Activated CD8-positive, alpha-beta T cell treated with anti-CD3 and anti-CD28 coated beads for 36 hours (primary cell): ENCODE measurements around the gene CDH23. TPM values are rescaled to one million over a fixed set of nuclear protein-coding genes. Genes with fewer than 3 reads are reported as not detected.

Source experiments
- ATAC-seq: fragments of 200-7000 bp; cut with Tn5 transposase; one replicate; pipeline ENCODE4 v1.10.0; 2021; ENCODE audit warnings: mild to moderate bottlenecking, moderate library complexity
- CTCF ChIA-PET: fragments of 350-600 bp; sonication (Branson Sonifier 250); formaldehyde crosslinking; loops from one replicate; lab custom pipeline; 2021; ENCODE audit warnings: antibody characterized with exemption; lab: Charles Lee
- POLR2A ChIA-PET: fragments of 350-600 bp; sonication (Branson Sonifier 250); formaldehyde crosslinking; loops from one replicate; lab custom pipeline; 2021; ENCODE audit warnings: antibody characterized with exemption; lab: Charles Lee
- DNase-seq: peaks from one replicate; pipeline ENCODE4 v3.0.0-alpha.2; 2020
- H3K27ac Mint-ChIP-seq: one replicate; pipeline ENCODE4 v1.8.0; 2021; ENCODE audit warnings: mild to moderate bottlenecking, mixed read lengths
- H3K27me3 Mint-ChIP-seq: one replicate; pipeline ENCODE4 v1.8.0; 2021; ENCODE audit warnings: mixed read lengths
- H3K36me3 Mint-ChIP-seq: one replicate; pipeline ENCODE4 v1.8.0; 2021; ENCODE audit warnings: low read depth, mixed read lengths
- H3K4me1 Mint-ChIP-seq: one replicate; pipeline ENCODE4 v1.8.0; 2021; ENCODE audit warnings: low read depth, mixed read lengths
- H3K4me3 Mint-ChIP-seq: one replicate; pipeline ENCODE4 v1.8.0; 2021; ENCODE audit warnings: mild to moderate bottlenecking, moderate library complexity, mixed read lengths
- H3K9me3 Mint-ChIP-seq: one replicate; pipeline ENCODE4 v1.8.0; 2021; ENCODE audit warnings: mixed read lengths
- intact Hi-C: fragments of 100-400 bp; cut with micrococcal nuclease; formaldehyde crosslinking; loops from one replicate; pipeline ENCODE4 v1.10.0; 2022
- total RNA-seq, 2 experiments: library from RNA; stranded (reverse); gene quantifications; one replicate each; pipeline ENCODE4 v1.2.3, GENCODE V29; 2021
- TF ChIP-seq, protein P1 (sequence below): fragments of 200-600 bp; IDR thresholded peaks from one replicate; pipeline ENCODE4 v1.8.0; 2022; ENCODE audit warnings: antibody characterized with exemption, mild to moderate bottlenecking

The CDH23 gene
- total RNA-seq, 2 experiments from 2014 or later, result 2.4 to 2.7 TPM

DNA sequence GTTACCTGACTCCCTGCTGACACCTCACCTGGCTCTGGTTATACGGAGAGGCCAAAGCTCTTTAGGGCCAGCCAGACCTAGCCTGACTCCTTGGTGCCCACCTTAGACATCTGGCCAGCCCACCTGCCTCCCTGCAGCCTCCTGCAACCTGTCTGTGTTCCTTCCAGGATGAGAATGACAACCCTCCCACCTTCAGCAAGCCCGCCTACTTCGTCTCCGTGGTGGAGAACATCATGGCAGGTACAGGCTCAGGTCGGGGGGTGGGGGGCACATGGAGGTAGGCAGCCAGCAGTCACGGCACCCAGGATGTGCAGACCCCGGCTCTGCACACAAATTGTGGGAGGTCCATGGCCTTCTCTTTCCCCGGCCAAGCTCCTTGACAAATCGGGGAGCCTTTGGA is 290.8 kb downstream of the CDH23 start:
- POLR2A ChIA-PET, result interaction anchor here (0.6 to 0.8 kb wide), 2 partner anchors 12 to 139 kb away, joined by 3 to 4 read pairs; no protein-coding TSS in a partner anchor
- TF ChIP-seq, protein P1, sequence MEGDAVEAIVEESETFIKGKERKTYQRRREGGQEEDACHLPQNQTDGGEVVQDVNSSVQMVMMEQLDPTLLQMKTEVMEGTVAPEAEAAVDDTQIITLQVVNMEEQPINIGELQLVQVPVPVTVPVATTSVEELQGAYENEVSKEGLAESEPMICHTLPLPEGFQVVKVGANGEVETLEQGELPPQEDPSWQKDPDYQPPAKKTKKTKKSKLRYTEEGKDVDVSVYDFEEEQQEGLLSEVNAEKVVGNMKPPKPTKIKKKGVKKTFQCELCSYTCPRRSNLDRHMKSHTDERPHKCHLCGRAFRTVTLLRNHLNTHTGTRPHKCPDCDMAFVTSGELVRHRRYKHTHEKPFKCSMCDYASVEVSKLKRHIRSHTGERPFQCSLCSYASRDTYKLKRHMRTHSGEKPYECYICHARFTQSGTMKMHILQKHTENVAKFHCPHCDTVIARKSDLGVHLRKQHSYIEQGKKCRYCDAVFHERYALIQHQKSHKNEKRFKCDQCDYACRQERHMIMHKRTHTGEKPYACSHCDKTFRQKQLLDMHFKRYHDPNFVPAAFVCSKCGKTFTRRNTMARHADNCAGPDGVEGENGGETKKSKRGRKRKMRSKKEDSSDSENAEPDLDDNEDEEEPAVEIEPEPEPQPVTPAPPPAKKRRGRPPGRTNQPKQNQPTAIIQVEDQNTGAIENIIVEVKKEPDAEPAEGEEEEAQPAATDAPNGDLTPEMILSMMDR, result no peak
- Mint-ChIP-seq H3K4me1 (peaks cover 7% of the 10 kb centered on the region), H3K27me3 (no peaks in the 10 kb centered on the region), H3K36me3 (no peaks in the 10 kb centered on the region), H3K9me3 (peaks cover 6% of the 10 kb centered on the region), H3K4me3 (no peak overlapping the region), H3K27ac (no peak overlapping the region)
- CTCF ChIA-PET, result interaction anchor here (1.1 to 1.7 kb wide), 2 partner anchors 9 to 23 kb away, joined by 4 to 5 read pairs; no protein-coding TSS in a partner anchor
- intact Hi-C loops, result no loop called here
- ATAC-seq (no peak), DNase-seq (no peak)

- Mint-ChIP-seq H3K36me3 (no peaks in the 10 kb centered on the region), H3K27me3 (no peaks in the 10 kb centered on the region), H3K27ac (peak overlapping the region; percentile 26), H3K4me1 (peaks cover 7% of the 10 kb centered on the region), H3K9me3 (peaks cover 6% of the 10 kb centered on the region), H3K4me3 (no peak overlapping the region)
- POLR2A ChIA-PET, result no interaction called here
- ATAC-seq (no peak), DNase-seq (no peak)
- intact Hi-C loops, result no loop called here
- TF ChIP-seq, protein P1, result no peak
- CTCF ChIA-PET, result no interaction called here
These were observed 291.5 kb downstream of the CDH23 start for GRCh38 chr10:71688256-71688655.

DNA sequence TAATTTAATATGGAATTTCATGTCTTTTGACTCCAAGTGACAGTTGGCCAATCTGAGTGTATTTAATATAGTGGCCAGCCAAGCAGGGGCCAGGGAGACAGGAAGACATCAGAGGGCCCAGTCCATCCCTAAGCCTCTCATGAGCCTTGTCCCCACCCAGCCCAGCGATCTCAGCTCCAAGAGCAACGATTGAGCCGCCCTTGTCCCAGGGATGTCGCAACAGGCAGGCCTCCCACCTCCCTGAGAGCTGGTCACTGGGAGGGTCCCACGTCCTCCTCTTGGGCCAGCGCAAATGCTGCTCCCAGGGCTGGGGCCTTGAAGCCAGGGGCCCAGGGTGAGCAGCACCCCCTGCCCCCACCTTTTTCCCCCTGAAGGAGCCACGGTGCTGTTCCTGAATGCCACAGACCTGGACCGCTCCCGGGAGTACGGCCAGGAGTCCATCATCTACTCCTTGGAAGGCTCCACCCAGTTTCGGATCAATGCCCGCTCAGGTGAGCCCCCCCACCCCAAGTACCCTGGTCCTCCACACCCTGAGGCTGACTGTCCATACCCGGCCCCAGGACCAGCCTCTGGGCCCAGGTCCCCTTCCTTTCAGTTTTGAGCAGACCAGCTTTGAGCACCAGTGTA is 293.5 kb downstream of the CDH23 start:
- ATAC-seq (no peak), DNase-seq (no peak)
- ChIA-PET POLR2A (no interaction called here), CTCF (interaction anchor here (1.3 to 12.2 kb wide), 2 partner anchors 19 to 122 kb away, joined by 4 to 189 read pairs; no protein-coding TSS in a partner anchor)
- no peaks in the 10 kb centered on the region for H3K36me3 Mint-ChIP-seq
- TF ChIP-seq, protein P1, result no peak
- H3K9me3 Mint-ChIP-seq, result peaks cover 6% of the 10 kb centered on the region
- H3K27ac Mint-ChIP-seq, result no peak overlapping the region
- no peaks in the 10 kb centered on the region for H3K27me3 Mint-ChIP-seq
- no peak overlapping the region for H3K4me3 Mint-ChIP-seq
- intact Hi-C loops, result no loop called here
- peaks cover 16% of the 10 kb centered on the region for H3K4me1 Mint-ChIP-seq

DNA sequence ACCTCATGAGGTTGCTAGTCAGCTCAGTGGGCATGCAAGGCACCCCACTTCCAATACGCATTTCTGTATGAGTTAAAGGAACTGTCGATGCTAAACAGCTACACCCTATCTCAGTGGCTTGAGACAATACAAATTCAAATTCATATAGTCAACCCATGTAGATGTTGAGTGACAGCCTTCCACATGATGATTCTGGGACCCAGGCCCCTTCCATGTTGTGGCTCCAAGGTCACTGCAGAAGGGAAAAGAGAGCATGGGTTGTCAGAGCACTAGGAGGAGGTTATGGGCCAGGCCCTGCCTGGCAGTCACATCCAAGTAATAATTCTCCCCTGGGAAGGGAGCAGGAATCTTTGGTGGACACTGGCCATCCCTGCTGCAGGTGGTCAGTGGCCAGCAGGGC is 294.7 kb downstream of the CDH23 start:
- no peak for DNase-seq
- TF ChIP-seq, protein P1, result no peak
- intact Hi-C loops, result no loop called here
- H3K36me3 Mint-ChIP-seq, result no peaks in the 10 kb centered on the region
- H3K27me3 Mint-ChIP-seq, result no peaks in the 10 kb centered on the region
- no peak for ATAC-seq
- ChIA-PET POLR2A (interaction anchor here (0.6 kb wide), 1 partner anchor 19 kb away, joined by 4 read pairs; no protein-coding TSS in a partner anchor), CTCF (interaction anchor here (1.3 to 12.2 kb wide), 3 partner anchors 18 to 205 kb away, joined by 4 to 189 read pairs (median 4); no protein-coding TSS in a partner anchor)
- no peak overlapping the region for H3K4me3 Mint-ChIP-seq
- no peak overlapping the region for H3K27ac Mint-ChIP-seq
- peaks cover 6% of the 10 kb centered on the region for H3K9me3 Mint-ChIP-seq
- H3K4me1 Mint-ChIP-seq, result peaks cover 23% of the 10 kb centered on the region
